Natural killer cell (primary cell): ENCODE results near the gene RARG. TPM values are rescaled to one million over a fixed set of nuclear protein-coding genes. Genes with fewer than 3 reads are reported as not detected.

Experiments
- ATAC-seq, 3 donors: fragments of 150-1000 bp in 2 of 3; fragments of 200-7000 bp in 1 of 3; cut with Tn5 transposase; 1 replicate in 1 of 3; 2 replicates in 2 of 3; pipeline ENCODE4 v1.10.0; 2021; ENCODE audit warnings: mild to moderate bottlenecking in 2 of 3, moderate library complexity in 2 of 3
- DNase-seq, 2 donors: peaks; one replicate each; pipeline versions ENCODE4 v3.0.0 to v3.0.0-alpha.2; 2013 to 2021; ENCODE audit warnings: mixed read lengths in 1 of 2
- H3K27ac ChIP-seq: one replicate; pipeline ENCODE4 v1.5.1; 2013; ENCODE audit warnings: mild to moderate bottlenecking, low read length
- H3K27me3 ChIP-seq: one replicate; pipeline ENCODE4 v1.6.1; 2013; ENCODE audit warnings: low read length; ENCODE audit not compliant: control insufficient read depth, insufficient read depth
- H3K36me3 ChIP-seq: one replicate; pipeline ENCODE4 v1.6.1; 2013; ENCODE audit warnings: low read length; ENCODE audit not compliant: control insufficient read depth, insufficient read depth
- H3K4me1 ChIP-seq: one replicate; pipeline ENCODE4 v1.6.1; 2013; ENCODE audit warnings: low read length; ENCODE audit not compliant: control insufficient read depth, insufficient read depth
- H3K4me3 ChIP-seq: one replicate; pipeline ENCODE4 v1.5.1; 2013; ENCODE audit warnings: low read length
- H3K9me3 ChIP-seq: one replicate; pipeline ENCODE4 v1.6.1; 2013; ENCODE audit warnings: low read length; ENCODE audit not compliant: control insufficient read depth, insufficient read depth
- H3K27ac Mint-ChIP-seq, 2 donors: one replicate each; pipeline ENCODE4 v1.8.0; 2022; ENCODE audit warnings: mild to moderate bottlenecking in 2 of 2, mixed read lengths in 2 of 2, moderate library complexity in 1 of 2
- H3K27me3 Mint-ChIP-seq, 2 donors: one replicate each; pipeline ENCODE4 v1.8.0; 2022; ENCODE audit warnings: low read depth in 2 of 2, mixed read lengths in 2 of 2
- H3K36me3 Mint-ChIP-seq: one replicate; pipeline ENCODE4 v1.8.0; 2022; ENCODE audit warnings: mixed read lengths
- H3K4me1 Mint-ChIP-seq, 2 donors: one replicate each; pipeline ENCODE4 v1.8.0; 2022; ENCODE audit warnings: mixed read lengths in 2 of 2
- H3K4me3 Mint-ChIP-seq: one replicate; pipeline ENCODE4 v1.8.0; 2022; ENCODE audit warnings: mild to moderate bottlenecking, moderate library complexity, mixed read lengths
- H3K9me3 Mint-ChIP-seq, 2 donors: one replicate each; pipeline ENCODE4 v1.8.0; 2022; ENCODE audit warnings: mixed read lengths in 2 of 2
- CTCF ChIP-seq: fragments of 200-600 bp; IDR thresholded peaks from one replicate; pipeline ENCODE4 v1.8.0; 2022; ENCODE audit warnings: antibody characterized with exemption
- WGBS: methylation state at CpG from one replicate; pipeline ENCODE4 v1.1.7; 2013; ENCODE audit warnings: missing lambda C conversion rate; ENCODE audit not compliant: insufficient coverage; 5-methylcytosine and 5-hydroxymethylcytosine counted together
- intact Hi-C: fragments of 100-400 bp; cut with micrococcal nuclease; formaldehyde crosslinking; loops from one replicate; pipeline ENCODE4 v1.14.2; 2022
- total RNA-seq, 4 donors: library from RNA; stranded (reverse); fragments of 120-200 nt in 1 of 4; gene quantifications; one replicate each; pipeline versions ENCODE4 v1.2.3 to v1.2.4, GENCODE V29; 2013 to 2022

Gene RARG
- total RNA-seq, result 10 to 100 TPM; 24.0 to 30.6 (median 27.5) TPM
- total RNA-seq (2013), result 12.5 TPM

DNA sequence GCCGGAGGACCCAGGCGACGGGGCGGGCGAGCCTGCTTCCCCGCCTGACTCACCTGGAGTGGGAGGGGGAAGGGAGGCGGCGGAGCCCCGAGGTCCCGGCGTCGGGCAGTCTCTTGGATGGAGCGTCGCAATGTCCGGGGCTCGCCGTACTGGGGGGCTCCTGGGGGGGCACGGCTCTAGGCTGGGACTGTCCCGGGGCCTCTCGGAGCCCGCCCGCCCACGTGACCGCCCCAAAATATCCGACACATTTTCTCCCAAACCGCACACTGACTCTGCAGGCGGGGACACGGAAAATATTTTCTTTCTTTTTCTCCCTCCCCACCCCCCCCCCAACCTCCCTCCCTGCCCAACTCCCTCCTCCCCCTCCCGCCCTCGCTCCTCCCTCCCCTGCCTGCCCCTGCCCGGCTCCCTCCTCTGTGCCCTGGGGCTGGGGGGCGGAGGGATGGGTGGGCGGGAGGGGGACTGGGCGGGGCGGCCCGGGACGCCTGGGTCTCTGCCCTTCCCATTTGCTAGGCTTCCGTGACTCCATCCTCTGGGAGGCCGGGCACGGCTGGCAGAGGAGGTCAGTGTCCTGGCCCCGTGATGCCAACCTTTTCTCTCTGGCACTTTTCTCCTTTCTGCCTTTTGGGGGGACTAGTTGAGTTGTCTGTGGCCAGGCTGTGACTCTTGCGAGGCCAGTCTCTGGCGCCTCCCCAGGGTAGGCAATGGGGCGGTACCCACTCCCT, at the start of gene RARG:
Gene RARG, minus strand, starts transcription at position 289 of the 725 bp plus-strand sequence. CDS start 4,664 bp downstream, outside the sequence.
- Histone ChIP-seq H3K27ac (peak within 1 kb of the TSS; percentile 63), H3K4me3 (peak within 1 kb of the TSS; percentile 47), H3K36me3 (peaks cover 2% of the 10 kb centered on the region), H3K4me1 (peaks cover 61% of the 10 kb centered on the region), H3K27me3 (no peaks in the 10 kb centered on the region), H3K9me3 (no peaks in the 10 kb centered on the region)
- Mint-ChIP-seq H3K36me3 (no peaks in the 10 kb centered on the region), H3K4me1 (peaks cover 27 to 48% of the 10 kb centered on the region in 2 donors), H3K4me3 (peak within 1 kb of the TSS; percentile 93), H3K27me3 (no peaks in the 10 kb centered on the region), H3K27ac (peak within 1 kb of the TSS; percentile 39 to 87), H3K9me3 (no peaks in the 10 kb centered on the region)
- peak; percentile 76 to 81 (median 80) for ATAC-seq
- intact Hi-C loops, result loop anchor here (1.0 kb wide), 1 partner anchor 12 kb away; no protein-coding TSS in a partner anchor
- under 1% methylated on average over 32 of the region's 44 CpGs for WGBS
- DNase-seq, result peak; percentile 51 to 78
- TF ChIP-seq CTCF, result no peak

DNA sequence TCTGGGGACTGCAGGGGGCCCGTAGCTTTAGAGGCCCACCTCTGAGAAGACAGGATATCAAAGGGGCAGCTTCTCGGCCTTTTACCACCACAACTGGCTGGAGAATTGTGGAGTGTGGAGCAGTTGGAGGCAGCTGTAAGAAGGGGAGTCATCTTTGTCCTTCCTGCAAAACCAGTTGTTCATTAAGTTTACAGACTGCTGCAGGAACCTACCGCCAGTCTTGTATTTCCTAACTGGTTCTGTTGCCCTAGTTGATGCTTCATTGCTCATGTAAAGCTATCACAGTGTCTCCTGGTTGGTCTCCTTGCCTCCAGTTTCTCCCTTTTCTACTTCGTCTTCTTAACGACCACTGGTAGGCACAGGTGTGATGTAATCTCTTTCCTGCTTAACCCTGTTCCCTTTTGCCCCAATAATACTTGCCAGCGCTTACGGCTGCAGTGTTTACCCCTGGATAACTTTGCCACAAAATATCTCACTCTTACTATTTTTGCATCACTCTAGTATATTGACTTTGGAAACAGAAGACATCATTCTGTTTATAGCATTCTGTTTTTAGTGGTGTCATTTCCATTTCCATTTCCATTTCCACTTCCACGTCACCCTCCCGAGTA, 48.0 kb upstream of the RARG start:
- no peaks in the 10 kb centered on the region for H3K4me1 ChIP-seq
- no peaks in the 10 kb centered on the region for H3K36me3 ChIP-seq
- no peak overlapping the region for H3K4me3 Mint-ChIP-seq
- ATAC-seq (no peak), DNase-seq (no peak)
- H3K27ac Mint-ChIP-seq, result no peak overlapping the region
- H3K27ac ChIP-seq, result no peak overlapping the region
- H3K4me1 Mint-ChIP-seq, result no peaks in the 10 kb centered on the region
- no peaks in the 10 kb centered on the region for H3K9me3 ChIP-seq
- WGBS, result 95% methylated on average over 9 of the region's 9 CpGs
- H3K36me3 Mint-ChIP-seq, result no peaks in the 10 kb centered on the region
- no peaks in the 10 kb centered on the region for H3K27me3 Mint-ChIP-seq
- intact Hi-C loops, result no loop called here
- H3K27me3 ChIP-seq, result no peaks in the 10 kb centered on the region
- no peak overlapping the region for H3K4me3 ChIP-seq
- no peak for TF ChIP-seq CTCF
- H3K9me3 Mint-ChIP-seq, result no peaks in the 10 kb centered on the region

- 95% methylated on average over 3 of the region's 3 CpGs for WGBS
- H3K4me1 Mint-ChIP-seq, result no peaks in the 10 kb centered on the region
- DNase-seq (no peak), ATAC-seq (no peak)
- intact Hi-C loops, result no loop called here
- no peaks in the 10 kb centered on the region for H3K36me3 Mint-ChIP-seq
- no peaks in the 10 kb centered on the region for H3K4me1 ChIP-seq
- H3K27me3 ChIP-seq, result no peaks in the 10 kb centered on the region
- no peaks in the 10 kb centered on the region for H3K36me3 ChIP-seq
- no peak for TF ChIP-seq CTCF
- no peaks in the 10 kb centered on the region for H3K9me3 Mint-ChIP-seq
- H3K27ac Mint-ChIP-seq, result no peak overlapping the region
- H3K9me3 ChIP-seq, result no peaks in the 10 kb centered on the region
- no peaks in the 10 kb centered on the region for H3K27me3 Mint-ChIP-seq
- H3K27ac ChIP-seq, result no peak overlapping the region
- no peak overlapping the region for H3K4me3 ChIP-seq
- no peak overlapping the region for H3K4me3 Mint-ChIP-seq
Measured at GRCh38 chr12:53279283-53279869, 47.4 kb upstream of the RARG start.
